OCI-LY1 (cell line): ENCODE data around the gene PKN1.
A peak's percentile ranks its signal among the peaks of the same experiment; 100 is the strongest.

Experiments used
- H2AFZ ChIP-seq: fragments of 200-600 bp; sonication (generic), shearing (Covaris generic); 2 replicates; pipeline ENCODE4 v1.6.0; 2014; ENCODE audit warnings: antibody characterized with exemption, mild to moderate bottlenecking, low read length
- H3F3A ChIP-seq: fragments of 200-600 bp; sonication (generic), shearing (Covaris generic); 2 replicates; pipeline ENCODE4 v1.6.0; 2014; ENCODE audit warnings: mild to moderate bottlenecking, antibody characterized with exemption, low read length, moderate library complexity; ENCODE audit not compliant: insufficient read depth
- H3K27ac ChIP-seq: fragments of 200-600 bp; sonication (generic); 2 replicates; pipeline ENCODE4 v1.5.1; 2014; ENCODE audit warnings: low read length, mixed run types, mild to moderate bottlenecking, low read depth; ENCODE audit not compliant: poor library complexity, severe bottlenecking
- H3K27me3 ChIP-seq: fragments of 200-600 bp; sonication (generic); 2 replicates; pipeline ENCODE4 v1.6.0; 2014; ENCODE audit warnings: antibody characterized with exemption, mild to moderate bottlenecking, low read length, moderate library complexity; ENCODE audit not compliant: insufficient read depth
- H3K36me3 ChIP-seq: fragments of 200-600 bp; sonication (generic); 2 replicates; pipeline ENCODE4 v1.6.1; 2014; ENCODE audit warnings: mild to moderate bottlenecking, antibody characterized with exemption, low read length, moderate library complexity, mixed read lengths; ENCODE audit not compliant: insufficient read depth
- H3K4me1 ChIP-seq: fragments of 200-600 bp; sonication (generic); 2 replicates; pipeline ENCODE4 v1.5.1; 2014; ENCODE audit warnings: mild to moderate bottlenecking, low read length, moderate library complexity; ENCODE audit not compliant: insufficient read depth, severe bottlenecking
- H3K4me2 ChIP-seq: fragments of 200-600 bp; sonication (generic), shearing (Covaris generic); 2 replicates; pipeline ENCODE4 v1.6.1; 2014; ENCODE audit warnings: low read length
- H3K4me3 ChIP-seq: fragments of 200-600 bp; sonication (generic); 2 replicates; pipeline ENCODE4 v1.5.1; 2014; ENCODE audit warnings: low read length, low read depth, mild to moderate bottlenecking, mixed read lengths; ENCODE audit not compliant: poor library complexity, severe bottlenecking
- H3K79me2 ChIP-seq: fragments of 200-600 bp; shearing (Covaris generic); 2 replicates; pipeline ENCODE4 v1.6.1; 2016; ENCODE audit warnings: mixed run types, low read length, mixed read lengths; ENCODE audit not compliant: insufficient read depth
- H3K9ac ChIP-seq: fragments of 200-600 bp; sonication (generic), shearing (Covaris generic); 2 replicates; pipeline ENCODE4 v1.6.1; 2014; ENCODE audit warnings: mild to moderate bottlenecking, low read length, mixed read lengths
- H3K9me2 ChIP-seq: fragments of 200-600 bp; sonication (generic), shearing (Covaris generic); 2 replicates; pipeline ENCODE4 v1.6.1; 2014; ENCODE audit warnings: low read depth, mild to moderate bottlenecking, low read length, mixed read lengths
- H3K9me3 ChIP-seq: fragments of 200-600 bp; shearing (Covaris generic); 2 replicates; pipeline ENCODE4 v1.6.1; 2014; ENCODE audit warnings: low read length, mixed read lengths
- H4K20me1 ChIP-seq: fragments of 200-600 bp; sonication (generic), shearing (Covaris generic); 2 replicates; pipeline ENCODE4 v1.6.0; 2016; ENCODE audit warnings: mild to moderate bottlenecking, low read length; ENCODE audit not compliant: insufficient read depth
- EZH2 ChIP-seq: fragments of 200-600 bp; sonication (generic), shearing (Covaris generic); IDR thresholded peaks from 2 replicates; pipeline ENCODE4 v1.8.0; 2017; ENCODE audit warnings: borderline replicate concordance, mixed run types, mild to moderate bottlenecking, antibody characterized with exemption, low read length, moderate library complexity, mixed read lengths
- TF ChIP-seq, protein P1 (sequence below): fragments of 200-600 bp; sonication (generic), shearing (Covaris generic); IDR thresholded peaks from 2 replicates; pipeline ENCODE4 v1.5.1; 2017; ENCODE audit warnings: mild to moderate bottlenecking, antibody characterized with exemption, low read length, moderate library complexity, mixed read lengths

Gene PKN1

DNA sequence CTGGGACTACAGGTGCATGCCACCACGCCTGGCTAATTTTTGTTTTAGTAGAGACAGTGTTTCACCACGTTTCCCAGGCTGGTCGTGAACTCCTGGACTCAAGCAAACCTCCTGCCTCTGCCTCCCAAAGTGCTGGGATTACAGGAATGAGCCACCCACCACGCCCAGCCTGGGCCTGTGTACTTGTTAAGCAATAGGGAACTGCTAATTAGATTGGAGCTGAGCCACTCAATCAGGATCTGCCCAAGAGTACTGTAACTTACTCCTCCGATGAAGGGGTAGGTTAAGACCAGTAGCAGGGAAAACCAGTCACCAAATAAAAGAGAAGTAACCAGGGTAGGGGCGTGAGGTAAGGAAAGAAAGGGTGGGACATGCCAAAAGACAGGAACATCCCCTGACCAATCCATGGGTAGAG, 16.3 kb upstream of the PKN1 start:
- H4K20me1 ChIP-seq, result no peaks in the 10 kb centered on the region; the same call in 1 of the 2 replicates

DNA sequence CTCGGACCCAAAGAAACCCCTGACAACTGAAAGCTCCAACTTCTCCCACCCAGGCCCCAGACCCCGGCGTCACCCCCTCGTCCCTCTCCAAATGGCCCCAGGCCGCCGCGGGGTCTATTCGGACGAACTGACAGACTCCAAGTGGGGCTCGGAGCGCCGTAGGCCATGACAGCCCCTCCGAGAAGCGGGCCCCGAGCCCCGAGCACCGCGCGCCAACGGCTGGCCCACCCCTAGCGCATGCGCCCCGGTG, 14.3 kb upstream of the PKN1 start:
- H3K4me3 ChIP-seq, result peak overlapping the region; percentile 97
- H3K9ac ChIP-seq, result peak overlapping the region; percentile 99
- no peak overlapping the region for H2AFZ ChIP-seq
- peak overlapping the region; percentile 84 for H3K27ac ChIP-seq
- no peaks in the 10 kb centered on the region for H3F3A ChIP-seq
- H4K20me1 ChIP-seq, result no peaks in the 10 kb centered on the region
- H3K4me1 ChIP-seq, result peaks cover 34% of the 10 kb centered on the region
- H3K4me2 ChIP-seq, result peak overlapping the region; percentile 89
- peaks cover 36% of the 10 kb centered on the region for H3K36me3 ChIP-seq
- no peaks in the 10 kb centered on the region for H3K9me3 ChIP-seq
- no peaks in the 10 kb centered on the region for H3K27me3 ChIP-seq
- TF ChIP-seq EZH2, result no peak
- TF ChIP-seq, protein P1, sequence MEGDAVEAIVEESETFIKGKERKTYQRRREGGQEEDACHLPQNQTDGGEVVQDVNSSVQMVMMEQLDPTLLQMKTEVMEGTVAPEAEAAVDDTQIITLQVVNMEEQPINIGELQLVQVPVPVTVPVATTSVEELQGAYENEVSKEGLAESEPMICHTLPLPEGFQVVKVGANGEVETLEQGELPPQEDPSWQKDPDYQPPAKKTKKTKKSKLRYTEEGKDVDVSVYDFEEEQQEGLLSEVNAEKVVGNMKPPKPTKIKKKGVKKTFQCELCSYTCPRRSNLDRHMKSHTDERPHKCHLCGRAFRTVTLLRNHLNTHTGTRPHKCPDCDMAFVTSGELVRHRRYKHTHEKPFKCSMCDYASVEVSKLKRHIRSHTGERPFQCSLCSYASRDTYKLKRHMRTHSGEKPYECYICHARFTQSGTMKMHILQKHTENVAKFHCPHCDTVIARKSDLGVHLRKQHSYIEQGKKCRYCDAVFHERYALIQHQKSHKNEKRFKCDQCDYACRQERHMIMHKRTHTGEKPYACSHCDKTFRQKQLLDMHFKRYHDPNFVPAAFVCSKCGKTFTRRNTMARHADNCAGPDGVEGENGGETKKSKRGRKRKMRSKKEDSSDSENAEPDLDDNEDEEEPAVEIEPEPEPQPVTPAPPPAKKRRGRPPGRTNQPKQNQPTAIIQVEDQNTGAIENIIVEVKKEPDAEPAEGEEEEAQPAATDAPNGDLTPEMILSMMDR, result no peak
- H3K9me2 ChIP-seq, result no peaks in the 10 kb centered on the region
- peaks cover 51% of the 10 kb centered on the region for H3K79me2 ChIP-seq

More for the DNA sequence above, 16.3 kb upstream of the PKN1 start:
- Histone ChIP-seq H3K27me3 (no peaks in the 10 kb centered on the region), H3K4me3 (peak overlapping the region; percentile 97), H3K4me1 (peaks cover 34% of the 10 kb centered on the region), H3K9ac (peak overlapping the region; percentile 99; the same call in 1 of the 2 replicates), H3K4me2 (peak overlapping the region; percentile 89), H2AFZ (no peak overlapping the region), H3K9me2 (no peaks in the 10 kb centered on the region), H3K27ac (peak overlapping the region; percentile 84), H3K79me2 (peaks cover 68% of the 10 kb centered on the region), H3K36me3 (peaks cover 55% of the 10 kb centered on the region), H3K9me3 (no peaks in the 10 kb centered on the region), H3F3A (no peaks in the 10 kb centered on the region)
- no peak for TF ChIP-seq EZH2
- TF ChIP-seq, protein P1, result no peak

DNA sequence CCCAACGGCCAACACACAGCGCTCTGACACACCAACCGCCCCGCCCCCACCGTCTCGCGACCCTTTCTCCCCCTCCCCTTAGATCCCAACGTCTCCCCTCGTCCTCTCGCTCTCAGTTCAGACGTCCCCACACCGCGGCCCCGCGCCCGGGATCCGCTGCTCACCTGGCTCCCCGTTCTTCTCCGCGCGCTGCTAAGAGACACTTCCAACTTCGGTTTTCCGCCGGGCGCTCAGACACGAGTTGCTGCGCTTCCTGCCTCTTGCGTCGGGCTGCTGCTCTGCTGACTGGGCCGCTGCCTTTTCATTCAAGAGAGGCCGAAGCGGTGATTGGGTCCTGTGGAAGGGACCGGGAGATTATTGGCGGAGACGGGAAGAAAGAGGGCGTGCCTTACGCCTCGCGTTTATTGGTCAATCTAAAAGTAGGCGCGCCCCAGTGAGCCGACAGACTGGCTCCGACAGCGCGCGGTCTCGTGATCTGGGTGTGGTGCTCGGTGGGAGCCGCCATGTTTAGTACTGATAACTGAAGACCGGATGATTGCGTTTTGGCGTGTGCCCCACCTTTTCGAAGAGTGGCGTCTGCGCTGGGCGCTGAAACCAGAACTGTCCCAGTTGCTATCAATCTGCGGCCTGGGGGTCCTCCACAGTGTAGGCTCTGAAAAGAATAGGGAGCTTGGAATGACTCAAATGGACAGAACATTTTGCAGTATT, 13.8 kb upstream of the PKN1 start, which contains the start of gene DDX39A:
DDX39A (minus strand) TSS at position 236 of the 708 bp plus-strand sequence. CDS start 6,121 bp downstream, outside the sequence.
- H3K9me3 ChIP-seq, result no peaks in the 10 kb centered on the region
- peaks cover 33% of the 10 kb centered on the region for H3K36me3 ChIP-seq
- H3K27ac ChIP-seq, result peak within 1 kb of the TSS; percentile 84
- peak within 1 kb of the TSS; percentile 97 for H3K4me3 ChIP-seq
- peaks cover 34% of the 10 kb centered on the region for H3K4me1 ChIP-seq
- H3K9ac ChIP-seq, result peak within 1 kb of the TSS; percentile 99
- H3K9me2 ChIP-seq, result no peaks in the 10 kb centered on the region
- H2AFZ ChIP-seq, result peak within 1 kb of the TSS; percentile 58; the same call in 1 of the 2 replicates
- peaks cover 46% of the 10 kb centered on the region for H3K79me2 ChIP-seq
- H3K4me2 ChIP-seq, result peak within 1 kb of the TSS; percentile 89
- H4K20me1 ChIP-seq, result no peaks in the 10 kb centered on the region
- no peaks in the 10 kb centered on the region for H3F3A ChIP-seq
- no peak for TF ChIP-seq EZH2
- TF ChIP-seq, protein P1, result no peak
- H3K27me3 ChIP-seq, result no peaks in the 10 kb centered on the region
